SU-DHL-6 (cell line): ENCODE results near the gene SMIM1.

ENCODE experiments used
- CTCF ChIP-seq: fragments of 200-600 bp; sonication (generic); IDR thresholded peaks from one replicate; pipeline ENCODE4 v1.5.1; 2017; ENCODE audit warnings: antibody characterized with exemption, mild to moderate bottlenecking, low read length, moderate library complexity; ENCODE audit not compliant: insufficient read depth, poor library complexity, severe bottlenecking
- EZH2phosphoT487 ChIP-seq: fragments of 200-600 bp; sonication (generic), shearing (Covaris generic); conservative IDR thresholded peaks from 2 replicates; pipeline ENCODE4 v1.6.1; 2018; ENCODE audit warnings: mild to moderate bottlenecking, antibody characterized with exemption, low read length, moderate library complexity, mixed read lengths

DNA sequence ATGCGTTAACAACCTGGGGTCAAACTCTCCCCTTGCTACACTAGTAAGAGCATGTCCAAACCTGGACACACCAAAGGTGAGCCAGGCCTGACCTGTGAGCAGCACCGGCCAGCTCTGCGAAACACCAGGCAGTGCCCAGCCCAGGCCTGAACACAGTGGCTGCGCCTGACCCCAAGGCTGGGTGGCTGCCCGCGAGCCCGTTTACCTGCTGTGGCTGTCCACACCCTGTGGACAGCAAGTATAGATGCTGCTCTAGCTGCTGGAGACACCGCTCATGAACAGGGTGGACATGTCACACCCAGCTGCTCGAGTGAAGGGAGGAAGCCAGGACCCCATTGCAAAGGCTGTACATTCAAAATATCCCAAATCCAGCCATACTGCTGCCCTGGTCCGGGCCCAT lies 27.9 kb upstream of the SMIM1 start:
- TF ChIP-seq CTCF = no peak
- no peak for TF ChIP-seq EZH2phosphoT487
